HG03432 (cell line): ENCODE results near the gene SLC52A3.

Experiments used
- ATAC-seq: cut with Tn5 transposase; IDR thresholded peaks from one replicate; pipeline ENCODE4 v1.9.1; 2021; ENCODE audit warnings: mild to moderate bottlenecking, moderate library complexity; ENCODE audit not compliant: unreplicated experiment

SLC52A3 gene

GRCh38 chr20:770691-771090, 2.4 kb upstream of the SLC52A3 start:
- ATAC-seq: no peak

- no peak for ATAC-seq
These were observed 1.4 kb downstream of the SLC52A3 start for GRCh38 chr20:766906-767305.

GRCh38 chr20:764255-764654, 4.0 kb downstream of the SLC52A3 start:
- ATAC-seq: no peak

- ATAC-seq: no peak
These were observed 6.6 kb downstream of the SLC52A3 start for GRCh38 chr20:761418-762381.

- no peak for ATAC-seq
These were observed 7.4 kb downstream of the SLC52A3 start for GRCh38 chr20:760751-761417.

GRCh38 chr20:757506-757905, 10.8 kb downstream of the SLC52A3 start:
- ATAC-seq: no peak

GRCh38 chr20:755941-756340, 12.4 kb downstream of the SLC52A3 start:
- ATAC-seq: no peak

- ATAC-seq: no peak
These were observed 13.4 kb downstream of the SLC52A3 start for GRCh38 chr20:754904-755303.

- no peak for ATAC-seq
These were observed 14.2 kb downstream of the SLC52A3 start for GRCh38 chr20:753897-754635.

- ATAC-seq: no peak
These were observed 15.2 kb downstream of the SLC52A3 start for GRCh38 chr20:753136-753535.

- ATAC-seq: no peak
These were observed 16.0 kb downstream of the SLC52A3 start for GRCh38 chr20:752291-752690.

- ATAC-seq: no peak
These were observed 16.5 kb downstream of the SLC52A3 start for GRCh38 chr20:751761-752160.

GRCh38 chr20:750801-751200, 17.5 kb downstream of the SLC52A3 start:
- ATAC-seq: no peak

GRCh38 chr20:745683-746301, 22.5 kb downstream of the SLC52A3 start:
- no peak for ATAC-seq

- ATAC-seq: no peak
These were observed 26.1 kb downstream of the SLC52A3 start for GRCh38 chr20:742156-742555.

GRCh38 chr20:741620-742019, 26.7 kb downstream of the SLC52A3 start:
- ATAC-seq: no peak

GRCh38 chr20:740162-740561, 28.1 kb downstream of the SLC52A3 start:
- ATAC-seq: no peak

- ATAC-seq: no peak
These were observed 28.6 kb downstream of the SLC52A3 start for GRCh38 chr20:739736-740135.

GRCh38 chr20:733861-734260, 34.4 kb downstream of the SLC52A3 start:
- no peak for ATAC-seq

- no peak for ATAC-seq
These were observed 35.6 kb downstream of the SLC52A3 start for GRCh38 chr20:732727-733126.
